Measurements from ENCODE around the gene HSPA1A. TPM values are rescaled to one million over a fixed set of nuclear protein-coding genes. Genes with fewer than 3 reads are reported as not detected.

HSPA1A gene
- polyA plus RNA-seq, 1 experiment, result 98.6 TPM

DNA sequence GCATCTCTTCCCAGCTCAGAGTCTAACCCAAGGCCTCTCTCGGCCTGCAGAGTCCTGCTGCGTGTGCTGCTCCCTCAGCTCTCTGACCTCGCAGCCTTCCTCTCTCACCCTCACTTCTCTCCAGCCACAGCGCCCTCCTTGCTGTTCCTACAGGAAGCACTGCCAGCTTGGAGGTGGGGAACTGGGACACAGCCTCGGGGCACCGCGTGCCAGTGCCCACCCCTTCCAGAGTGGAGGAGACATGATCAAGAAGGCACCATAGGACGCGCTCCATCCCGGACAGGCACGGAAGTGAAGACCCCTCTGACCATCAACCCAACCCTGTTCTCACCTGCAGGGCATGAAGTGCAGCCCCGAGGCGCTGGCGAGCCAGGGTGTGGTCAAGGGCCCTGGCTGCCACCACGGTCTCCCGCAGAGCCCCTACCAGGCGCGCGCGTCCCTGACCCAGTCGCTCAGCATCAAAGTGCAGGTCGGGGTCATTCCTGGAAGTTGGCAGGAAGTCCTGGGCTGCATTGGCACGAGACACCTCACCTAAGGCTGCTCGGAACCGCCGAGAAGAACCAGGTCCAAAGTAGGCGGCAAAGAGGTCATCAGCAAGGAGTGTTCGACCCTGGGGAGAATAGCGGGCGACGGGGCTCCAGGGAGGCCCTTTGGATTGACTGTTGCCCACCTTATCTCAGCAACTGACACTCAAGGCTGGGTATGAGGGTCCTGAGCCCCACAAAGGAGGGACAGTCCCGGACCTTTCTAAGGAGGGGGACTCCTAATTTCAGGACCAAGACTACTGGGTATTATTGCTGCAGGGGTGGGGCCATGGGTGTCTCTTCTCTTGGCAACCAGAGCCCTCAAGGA, 39.5 kb upstream of the HSPA1A start:
- Histone ChIP-seq H3K36me3 (ENCODE audit: control insufficient read depth, insufficient read depth, low read length) (peaks cover 14% of the 10 kb centered on the region), H3K27me3 (ENCODE audit: control insufficient read depth, insufficient read depth, low read length) (no peaks in the 10 kb centered on the region), H3K4me3 (ENCODE audit: low read depth, low read length) (no peak overlapping the region)
- TF ChIP-seq, protein P1, sequence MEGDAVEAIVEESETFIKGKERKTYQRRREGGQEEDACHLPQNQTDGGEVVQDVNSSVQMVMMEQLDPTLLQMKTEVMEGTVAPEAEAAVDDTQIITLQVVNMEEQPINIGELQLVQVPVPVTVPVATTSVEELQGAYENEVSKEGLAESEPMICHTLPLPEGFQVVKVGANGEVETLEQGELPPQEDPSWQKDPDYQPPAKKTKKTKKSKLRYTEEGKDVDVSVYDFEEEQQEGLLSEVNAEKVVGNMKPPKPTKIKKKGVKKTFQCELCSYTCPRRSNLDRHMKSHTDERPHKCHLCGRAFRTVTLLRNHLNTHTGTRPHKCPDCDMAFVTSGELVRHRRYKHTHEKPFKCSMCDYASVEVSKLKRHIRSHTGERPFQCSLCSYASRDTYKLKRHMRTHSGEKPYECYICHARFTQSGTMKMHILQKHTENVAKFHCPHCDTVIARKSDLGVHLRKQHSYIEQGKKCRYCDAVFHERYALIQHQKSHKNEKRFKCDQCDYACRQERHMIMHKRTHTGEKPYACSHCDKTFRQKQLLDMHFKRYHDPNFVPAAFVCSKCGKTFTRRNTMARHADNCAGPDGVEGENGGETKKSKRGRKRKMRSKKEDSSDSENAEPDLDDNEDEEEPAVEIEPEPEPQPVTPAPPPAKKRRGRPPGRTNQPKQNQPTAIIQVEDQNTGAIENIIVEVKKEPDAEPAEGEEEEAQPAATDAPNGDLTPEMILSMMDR (IDR thresholded peaks at IDR 0.05; ENCODE audit: insufficient read depth, low read depth, low read length), result no peak
- no peak for DNase-seq (ENCODE audit: low read depth)
- ChIA-PET CTCF (interaction anchor here (1.0 to 2.0 kb wide), 6 partner anchors 15 to 230 kb away, joined by 3 to 6 read pairs (median 3); partner anchors contain the start of genes ATP6V1G2, MSH5 and NEU1), POLR2A (no interaction called here)

GRCh38 chr6:31776485-31776988, 38.8 kb upstream of the HSPA1A start:
- H3K27me3 ChIP-seq (ENCODE audit: control insufficient read depth, insufficient read depth, low read length), result no peaks in the 10 kb centered on the region
- TF ChIP-seq, protein P1 (IDR thresholded peaks at IDR 0.05; ENCODE audit: insufficient read depth, low read depth, low read length), result no peak
- POLR2A ChIA-PET, result no interaction called here
- CTCF ChIA-PET, result interaction anchor here (3.3 kb wide), 1 partner anchor 15 kb away, joined by 22 read pairs; no protein-coding TSS in a partner anchor
- H3K36me3 ChIP-seq (ENCODE audit: control insufficient read depth, insufficient read depth, low read length), result peaks cover 20% of the 10 kb centered on the region
- DNase-seq (ENCODE audit: low read depth), result no peak
- no peak overlapping the region for H3K4me3 ChIP-seq (ENCODE audit: low read depth, low read length)

DNA sequence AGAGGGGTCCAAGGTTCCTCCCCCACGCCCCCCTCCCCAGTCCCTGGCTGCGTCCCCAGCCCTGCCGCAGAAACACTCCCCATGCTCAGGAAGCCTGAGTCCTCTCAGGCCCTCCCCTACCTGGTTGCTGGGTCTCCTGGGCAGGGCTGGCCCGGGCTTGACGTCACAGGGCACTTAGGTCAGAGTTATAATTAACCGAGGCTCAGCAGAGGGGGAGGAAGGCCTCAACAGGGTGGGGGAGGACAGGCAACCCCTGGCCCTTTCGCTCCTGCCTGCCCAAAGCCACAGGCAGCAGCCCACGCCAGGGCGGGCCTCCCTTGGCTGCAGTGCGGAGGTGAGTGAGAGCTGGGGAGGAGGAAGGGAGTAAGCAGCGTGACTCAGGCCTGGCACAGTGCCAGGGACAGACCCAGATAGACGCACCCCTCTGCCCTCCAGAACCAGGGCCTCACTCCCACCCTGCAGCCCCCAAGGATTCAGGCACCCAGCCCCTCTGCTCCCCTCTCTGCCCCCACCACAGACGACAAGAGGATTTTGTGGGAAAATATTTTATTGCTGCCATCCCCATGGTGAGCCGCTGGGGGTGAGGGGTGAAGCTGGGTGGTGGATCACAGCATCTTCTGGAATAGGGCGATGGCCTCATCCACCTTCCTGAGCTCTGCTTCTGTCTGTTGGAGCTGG, 38.2 kb upstream of the HSPA1A start, which contains the start of gene VWA7:
Gene VWA7 (minus strand): TSS at position 340 of the 678 bp plus-strand sequence. CDS start 549 bp downstream, outside the sequence.
- Histone ChIP-seq H3K36me3 (ENCODE audit: control insufficient read depth, insufficient read depth, low read length) (peaks cover 25% of the 10 kb centered on the region), H3K4me3 (ENCODE audit: low read depth, low read length) (no peak within 1 kb of the TSS), H3K27me3 (ENCODE audit: control insufficient read depth, insufficient read depth, low read length) (no peaks in the 10 kb centered on the region)
- TF ChIP-seq, protein P1 (IDR thresholded peaks at IDR 0.05; ENCODE audit: insufficient read depth, low read depth, low read length), result no peak
- ChIA-PET CTCF (interaction anchor here (0.6 to 3.3 kb wide), 6 partner anchors 9 to 62 kb away, joined by 3 to 22 read pairs (median 3); partner anchors contain the start of genes DDAH2 and LY6G6D), POLR2A (no interaction called here)
- no peak for DNase-seq (ENCODE audit: low read depth)

- TF ChIP-seq, protein P1 (IDR thresholded peaks at IDR 0.05; ENCODE audit: insufficient read depth, low read depth, low read length), result no peak
- no peak for DNase-seq (ENCODE audit: low read depth)
- Histone ChIP-seq H3K4me3 (ENCODE audit: low read depth, low read length) (no peak overlapping the region), H3K36me3 (ENCODE audit: control insufficient read depth, insufficient read depth, low read length) (peaks cover 29% of the 10 kb centered on the region), H3K27me3 (ENCODE audit: control insufficient read depth, insufficient read depth, low read length) (no peaks in the 10 kb centered on the region)
- ChIA-PET CTCF (interaction anchor here (0.6 to 3.3 kb wide), 6 partner anchors 9 to 63 kb away, joined by 3 to 22 read pairs (median 3); partner anchors contain the start of genes DDAH2 and LY6G6D), POLR2A (no interaction called here)
Observed at GRCh38 chr6:31777667-31778050, 37.7 kb upstream of the HSPA1A start.

DNA sequence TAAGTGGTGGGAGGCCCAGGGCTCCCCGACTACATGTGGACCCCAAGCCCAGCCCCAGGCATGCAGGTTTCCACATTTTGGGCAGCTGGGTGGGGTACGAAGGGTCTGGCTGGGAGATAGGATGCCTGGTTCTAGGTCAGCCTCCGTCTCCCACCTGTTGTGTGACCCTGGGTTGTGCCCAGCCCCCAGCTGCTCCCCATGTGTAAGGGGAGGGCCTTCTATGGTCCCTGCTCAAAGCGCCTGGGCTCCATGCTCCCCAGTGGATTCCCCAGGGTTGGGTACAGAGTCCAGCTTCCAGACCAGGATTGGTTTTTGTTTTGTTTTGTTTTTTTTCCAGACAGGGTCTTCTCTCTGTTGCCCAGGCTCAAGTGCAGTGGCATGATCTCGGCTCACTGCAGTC, 37.1 kb upstream of the HSPA1A start:
- Histone ChIP-seq H3K27me3 (ENCODE audit: control insufficient read depth, insufficient read depth, low read length) (no peaks in the 10 kb centered on the region), H3K4me3 (ENCODE audit: low read depth, low read length) (no peak overlapping the region), H3K36me3 (ENCODE audit: control insufficient read depth, insufficient read depth, low read length) (peaks cover 32% of the 10 kb centered on the region)
- DNase-seq (ENCODE audit: low read depth), result no peak
- TF ChIP-seq, protein P1 (IDR thresholded peaks at IDR 0.05; ENCODE audit: insufficient read depth, low read depth, low read length), result no peak
- ChIA-PET POLR2A (no interaction called here), CTCF (interaction anchor here (1.1 to 3.3 kb wide), 5 partner anchors 8 to 55 kb away, joined by 3 to 22 read pairs (median 5); partner anchors contain the start of gene DDAH2)
